Measurements from ENCODE around the gene KCTD20.

The KCTD20 gene

DNA sequence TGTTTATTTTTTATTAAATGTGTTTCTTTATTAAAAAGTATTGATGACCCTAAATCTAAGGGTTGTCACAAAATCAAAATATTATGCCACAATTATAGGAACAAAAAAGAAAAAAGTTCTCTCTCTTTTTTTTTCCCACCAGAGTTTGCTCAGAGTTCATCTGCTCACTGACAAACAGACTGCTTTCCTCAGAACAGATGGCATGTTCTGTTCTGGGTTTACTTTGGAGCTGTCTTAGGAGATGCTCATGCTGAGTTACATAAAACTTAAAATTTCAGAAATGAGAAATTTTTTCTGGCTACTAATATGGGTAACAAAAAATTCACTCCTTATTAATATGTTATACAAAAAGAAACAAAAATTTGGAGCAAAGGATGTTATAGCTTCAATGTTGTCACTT is 74.2 kb downstream of the KCTD20 start:
- H3K4me1 Mint-ChIP-seq, result no peaks in the 10 kb centered on the region
- DNase-seq (ENCODE audit: low spot score in 2 of 2) (no peak), ATAC-seq (ENCODE audit: low read depth) (no peak)
- H3K27me3 Mint-ChIP-seq, result no peaks in the 10 kb centered on the region
- no peaks in the 10 kb centered on the region for H3K9me3 Mint-ChIP-seq
- no peak overlapping the region for H3K27ac Mint-ChIP-seq
- no peak overlapping the region for H3K4me3 Mint-ChIP-seq
- H3K36me3 Mint-ChIP-seq, result peaks cover 19% of the 10 kb centered on the region

- DNase-seq (ENCODE audit: low spot score in 2 of 2) (no peak), ATAC-seq (ENCODE audit: low read depth) (no peak)
- Mint-ChIP-seq H3K27ac (no peak overlapping the region), H3K36me3 (peaks cover 19% of the 10 kb centered on the region), H3K4me3 (no peak overlapping the region), H3K9me3 (no peaks in the 10 kb centered on the region), H3K4me1 (no peaks in the 10 kb centered on the region), H3K27me3 (no peaks in the 10 kb centered on the region)
These were observed 74.6 kb downstream of the KCTD20 start for GRCh38 chr6:36517408-36517807.

GRCh38 chr6:36519352-36519751 is 76.6 kb downstream of the KCTD20 start:
- Mint-ChIP-seq H3K27ac (no peak overlapping the region), H3K4me1 (peaks cover 2% of the 10 kb centered on the region), H3K4me3 (no peak overlapping the region), H3K27me3 (no peaks in the 10 kb centered on the region), H3K9me3 (no peaks in the 10 kb centered on the region), H3K36me3 (peaks cover 19% of the 10 kb centered on the region)
- no peak for ATAC-seq (ENCODE audit: low read depth)
- no peak for DNase-seq (ENCODE audit: low spot score in 2 of 2)

GRCh38 chr6:36523451-36523850 is 80.7 kb downstream of the KCTD20 start:
- no peak overlapping the region for H3K27ac Mint-ChIP-seq
- no peaks in the 10 kb centered on the region for H3K9me3 Mint-ChIP-seq
- H3K27me3 Mint-ChIP-seq, result no peaks in the 10 kb centered on the region
- no peak overlapping the region for H3K4me3 Mint-ChIP-seq
- DNase-seq (ENCODE audit: low spot score in 2 of 2), result no peak
- H3K36me3 Mint-ChIP-seq, result peaks cover 29% of the 10 kb centered on the region
- ATAC-seq (ENCODE audit: low read depth), result no peak
- H3K4me1 Mint-ChIP-seq, result peaks cover 13% of the 10 kb centered on the region

GRCh38 chr6:36523936-36524499 is 81.2 kb downstream of the KCTD20 start:
- Mint-ChIP-seq H3K9me3 (no peaks in the 10 kb centered on the region), H3K4me1 (peaks cover 13% of the 10 kb centered on the region), H3K4me3 (no peak overlapping the region), H3K27me3 (no peaks in the 10 kb centered on the region), H3K27ac (no peak overlapping the region), H3K36me3 (peaks cover 27% of the 10 kb centered on the region)
- ATAC-seq (ENCODE audit: low read depth) (no peak), DNase-seq (ENCODE audit: low spot score in 2 of 2) (no peak)

DNA sequence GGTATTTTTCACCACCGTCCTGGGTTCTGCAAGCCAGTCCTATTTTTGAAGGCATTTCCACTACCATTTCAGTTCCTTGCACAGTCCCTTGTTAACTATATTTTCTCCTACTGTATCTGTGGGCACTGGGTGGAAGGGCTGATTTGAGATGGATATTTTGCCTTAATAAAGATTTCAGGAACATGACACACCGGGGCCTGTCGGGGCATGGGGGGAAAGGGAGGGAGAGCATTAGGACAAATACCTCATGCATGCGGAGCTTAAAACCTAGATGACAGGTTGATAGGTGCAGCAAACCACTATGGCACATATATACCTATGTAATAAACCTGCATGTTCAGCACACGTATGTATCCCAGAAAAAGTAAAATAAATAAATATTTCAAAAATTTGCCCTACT is 82.1 kb downstream of the KCTD20 start:
- H3K27me3 Mint-ChIP-seq, result no peaks in the 10 kb centered on the region
- H3K36me3 Mint-ChIP-seq, result peaks cover 32% of the 10 kb centered on the region
- peaks cover 13% of the 10 kb centered on the region for H3K4me1 Mint-ChIP-seq
- H3K9me3 Mint-ChIP-seq, result no peaks in the 10 kb centered on the region
- no peak overlapping the region for H3K27ac Mint-ChIP-seq
- ATAC-seq (ENCODE audit: low read depth) (no peak), DNase-seq (ENCODE audit: low spot score in 2 of 2) (no peak)
- H3K4me3 Mint-ChIP-seq, result no peak overlapping the region

DNA sequence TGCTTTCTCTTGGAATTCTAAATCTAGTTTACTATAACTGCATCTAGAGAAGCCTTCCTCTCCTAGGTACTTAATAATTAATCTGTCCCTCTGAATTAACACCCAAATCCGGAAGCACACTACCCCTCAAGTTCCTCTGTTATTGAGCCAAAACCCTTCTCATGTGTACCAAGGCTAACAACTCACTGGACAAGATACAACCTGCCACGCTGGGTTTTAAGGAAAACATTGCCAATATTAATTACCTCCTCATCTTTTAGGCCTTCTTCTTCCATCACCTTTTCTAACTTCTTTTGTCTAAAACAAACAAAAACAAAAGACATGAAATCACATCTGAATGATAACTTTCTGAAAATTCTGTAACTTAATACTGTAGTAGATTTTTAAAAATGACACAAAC is 82.5 kb downstream of the KCTD20 start:
- Mint-ChIP-seq H3K9me3 (no peaks in the 10 kb centered on the region), H3K4me3 (no peak overlapping the region), H3K27ac (no peak overlapping the region), H3K36me3 (peaks cover 30% of the 10 kb centered on the region), H3K4me1 (peaks cover 13% of the 10 kb centered on the region), H3K27me3 (no peaks in the 10 kb centered on the region)
- DNase-seq (ENCODE audit: low spot score in 2 of 2) (no peak), ATAC-seq (ENCODE audit: low read depth) (no peak)

- H3K9me3 Mint-ChIP-seq, result no peaks in the 10 kb centered on the region
- ATAC-seq (ENCODE audit: low read depth), result no peak
- H3K4me3 Mint-ChIP-seq, result no peak overlapping the region
- H3K27ac Mint-ChIP-seq, result no peak overlapping the region
- no peaks in the 10 kb centered on the region for H3K27me3 Mint-ChIP-seq
- DNase-seq (ENCODE audit: low spot score in 2 of 2), result no peak
- H3K36me3 Mint-ChIP-seq, result peaks cover 32% of the 10 kb centered on the region
- peaks cover 13% of the 10 kb centered on the region for H3K4me1 Mint-ChIP-seq
These were observed 83.3 kb downstream of the KCTD20 start for GRCh38 chr6:36526066-36526465.

GRCh38 chr6:36533321-36533720 is 90.5 kb downstream of the KCTD20 start:
- Mint-ChIP-seq H3K27me3 (no peaks in the 10 kb centered on the region), H3K9me3 (no peaks in the 10 kb centered on the region), H3K27ac (no peak overlapping the region), H3K36me3 (peaks cover 30% of the 10 kb centered on the region), H3K4me1 (peaks cover 11% of the 10 kb centered on the region), H3K4me3 (no peak overlapping the region)
- DNase-seq (ENCODE audit: low spot score in 2 of 2), result no peak
- no peak for ATAC-seq (ENCODE audit: low read depth)

- DNase-seq (ENCODE audit: low spot score in 2 of 2) (no peak), ATAC-seq (ENCODE audit: low read depth) (no peak)
- peaks cover 11% of the 10 kb centered on the region for H3K4me1 Mint-ChIP-seq
These were observed 94.2 kb downstream of the KCTD20 start for GRCh38 chr6:36536873-36537547.

GRCh38 chr6:36539814-36540568 is 97.2 kb downstream of the KCTD20 start:
- Mint-ChIP-seq H3K9me3 (no peaks in the 10 kb centered on the region), H3K27me3 (no peaks in the 10 kb centered on the region), H3K4me3 (no peak overlapping the region), H3K27ac (no peak overlapping the region), H3K36me3 (peaks cover 26% of the 10 kb centered on the region), H3K4me1 (peaks cover 14% of the 10 kb centered on the region)
- no peak for ATAC-seq (ENCODE audit: low read depth)
- no peak for DNase-seq (ENCODE audit: low spot score in 2 of 2)

More at GRCh38 chr6:36536873-36537547, 94.2 kb downstream of the KCTD20 start:
- H3K27me3 Mint-ChIP-seq, result no peaks in the 10 kb centered on the region
- H3K4me3 Mint-ChIP-seq, result no peak overlapping the region
- peaks cover 27% of the 10 kb centered on the region for H3K36me3 Mint-ChIP-seq
- H3K27ac Mint-ChIP-seq, result no peak overlapping the region
- no peaks in the 10 kb centered on the region for H3K9me3 Mint-ChIP-seq

Data from memory B cell (primary cell).